Uterus (tissue), 2 donors: ENCODE data around the gene PKD1L1.
"Not testable (repeated sequence)": the region's sequence is repeated elsewhere in the genome, so short reads cannot be mapped to it uniquely, and the experiment has no call there.

Experiments
- POLR2A ChIP-seq, 2 donors: fragments of 450-650 bp; IDR thresholded peaks; one replicate each; pipeline ENCODE4 v1.6.1; 2016; ENCODE audit warnings: antibody characterized with exemption in 2 of 2, mild to moderate bottlenecking in 1 of 2, moderate library complexity in 1 of 2
- TF ChIP-seq, protein P1 (sequence below), 4 experiments: fragments of 200-600 bp in 2 of 4; fragments of 450-650 bp in 2 of 4; sonication (generic) in 2 of 4; IDR thresholded peaks; one replicate each; pipeline ENCODE4 v1.5.1; 2016 to 2019; ENCODE audit warnings: antibody characterized with exemption in 4 of 4, mild to moderate bottlenecking in 2 of 4, moderate library complexity in 1 of 4

DNA sequence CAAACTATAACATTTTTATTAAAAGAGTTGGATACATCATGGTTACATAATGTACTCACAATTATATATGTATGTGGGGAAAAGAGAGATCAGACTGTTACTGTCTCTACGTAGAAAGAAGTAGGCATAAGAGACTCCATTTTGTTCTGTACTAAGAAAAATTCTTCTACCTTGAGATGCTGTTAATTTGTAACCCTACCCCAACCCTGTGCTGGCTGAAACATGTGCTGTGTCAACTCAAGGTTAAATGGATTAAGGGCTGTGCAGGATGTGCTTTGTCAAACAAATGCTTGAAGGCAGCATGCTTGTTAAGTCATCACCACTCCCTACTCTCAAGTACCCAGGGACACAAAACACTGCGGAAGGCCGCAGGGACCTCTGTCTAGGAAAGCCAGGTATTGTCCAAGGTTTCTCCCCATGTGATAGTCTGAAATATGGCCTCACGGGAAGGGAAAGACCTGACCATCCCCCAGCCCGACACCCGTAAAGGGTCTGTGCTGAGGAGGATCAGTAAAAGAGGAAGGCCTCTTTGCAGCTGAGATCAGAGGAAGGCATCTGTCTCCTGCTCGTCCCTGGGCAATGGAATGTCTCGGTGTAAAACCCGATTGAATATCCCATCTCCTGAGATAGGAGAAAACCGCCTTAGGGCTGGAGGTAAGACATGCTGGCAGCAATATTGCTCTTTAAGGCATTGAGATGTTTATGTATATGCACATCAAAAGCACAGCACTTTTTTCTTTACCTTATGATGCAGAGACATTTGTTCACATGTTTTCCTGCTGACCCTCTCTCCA is 41.5 kb upstream of the PKD1L1 start:
- TF ChIP-seq, protein P1, sequence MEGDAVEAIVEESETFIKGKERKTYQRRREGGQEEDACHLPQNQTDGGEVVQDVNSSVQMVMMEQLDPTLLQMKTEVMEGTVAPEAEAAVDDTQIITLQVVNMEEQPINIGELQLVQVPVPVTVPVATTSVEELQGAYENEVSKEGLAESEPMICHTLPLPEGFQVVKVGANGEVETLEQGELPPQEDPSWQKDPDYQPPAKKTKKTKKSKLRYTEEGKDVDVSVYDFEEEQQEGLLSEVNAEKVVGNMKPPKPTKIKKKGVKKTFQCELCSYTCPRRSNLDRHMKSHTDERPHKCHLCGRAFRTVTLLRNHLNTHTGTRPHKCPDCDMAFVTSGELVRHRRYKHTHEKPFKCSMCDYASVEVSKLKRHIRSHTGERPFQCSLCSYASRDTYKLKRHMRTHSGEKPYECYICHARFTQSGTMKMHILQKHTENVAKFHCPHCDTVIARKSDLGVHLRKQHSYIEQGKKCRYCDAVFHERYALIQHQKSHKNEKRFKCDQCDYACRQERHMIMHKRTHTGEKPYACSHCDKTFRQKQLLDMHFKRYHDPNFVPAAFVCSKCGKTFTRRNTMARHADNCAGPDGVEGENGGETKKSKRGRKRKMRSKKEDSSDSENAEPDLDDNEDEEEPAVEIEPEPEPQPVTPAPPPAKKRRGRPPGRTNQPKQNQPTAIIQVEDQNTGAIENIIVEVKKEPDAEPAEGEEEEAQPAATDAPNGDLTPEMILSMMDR (IDR thresholded peaks at IDR 0.05) = not testable (repeated sequence)
- not testable (repeated sequence) for TF ChIP-seq POLR2A (IDR thresholded peaks at IDR 0.05)
